RKO (cell line): ENCODE measurements around the gene LLPH.
A peak's percentile ranks its signal among the peaks of the same experiment; 100 is the strongest.
"Not testable (repeated sequence)": the region's sequence is repeated elsewhere in the genome, so short reads cannot be mapped to it uniquely, and the experiment has no call there.

ENCODE experiments used
- DNase-seq: peaks from one replicate; pipeline ENCODE4 v3.0.0-alpha.2; 2016; ENCODE audit warnings: low spot score

LLPH gene

DNA sequence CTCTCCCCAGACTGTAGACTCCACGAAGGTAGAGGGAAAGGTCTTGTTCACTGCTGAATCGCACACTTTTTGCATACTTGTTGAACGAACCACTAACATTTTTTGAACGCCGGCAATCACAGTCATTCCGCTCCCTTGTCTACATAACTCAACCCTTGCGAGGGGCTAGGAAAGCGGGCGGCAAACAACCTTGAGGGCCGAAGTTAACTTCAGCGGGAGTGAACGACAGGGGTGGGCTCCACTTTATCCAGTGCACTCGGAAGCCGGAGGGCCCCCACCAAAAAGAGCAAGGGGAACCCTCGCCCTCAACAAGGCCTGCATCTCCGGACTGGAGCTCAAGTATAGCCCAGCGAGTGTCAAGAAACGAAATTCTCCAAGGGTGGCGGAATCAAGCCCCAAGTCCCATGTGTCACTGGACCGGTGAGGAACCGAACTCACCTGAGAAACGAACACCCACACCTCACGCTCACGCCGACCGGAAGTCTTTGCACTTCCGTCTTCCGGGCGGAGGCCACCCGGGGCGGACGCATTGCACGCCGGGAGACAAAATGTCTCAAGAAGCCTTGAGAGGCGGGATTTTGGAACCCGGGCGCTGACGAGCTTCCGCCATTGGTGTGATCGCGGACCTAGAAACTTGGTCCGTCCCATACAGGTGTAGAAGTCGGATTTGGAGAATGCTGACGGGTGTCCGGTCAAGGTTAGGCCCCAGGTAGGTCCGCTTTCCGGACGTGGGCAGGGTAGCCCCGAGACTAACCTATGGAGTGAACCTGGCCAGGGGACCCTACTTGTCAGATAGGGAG is at the start of gene LLPH:
TSS of gene LLPH (minus strand) at position 484 of the 800 bp plus-strand sequence. CDS start 1,644 bp downstream, outside the sequence.
- DNase-seq: peak; percentile 93

GRCh38 chr12:66176105-66176900 is 45.8 kb upstream of the LLPH start:
- DNase-seq: no peak

DNA sequence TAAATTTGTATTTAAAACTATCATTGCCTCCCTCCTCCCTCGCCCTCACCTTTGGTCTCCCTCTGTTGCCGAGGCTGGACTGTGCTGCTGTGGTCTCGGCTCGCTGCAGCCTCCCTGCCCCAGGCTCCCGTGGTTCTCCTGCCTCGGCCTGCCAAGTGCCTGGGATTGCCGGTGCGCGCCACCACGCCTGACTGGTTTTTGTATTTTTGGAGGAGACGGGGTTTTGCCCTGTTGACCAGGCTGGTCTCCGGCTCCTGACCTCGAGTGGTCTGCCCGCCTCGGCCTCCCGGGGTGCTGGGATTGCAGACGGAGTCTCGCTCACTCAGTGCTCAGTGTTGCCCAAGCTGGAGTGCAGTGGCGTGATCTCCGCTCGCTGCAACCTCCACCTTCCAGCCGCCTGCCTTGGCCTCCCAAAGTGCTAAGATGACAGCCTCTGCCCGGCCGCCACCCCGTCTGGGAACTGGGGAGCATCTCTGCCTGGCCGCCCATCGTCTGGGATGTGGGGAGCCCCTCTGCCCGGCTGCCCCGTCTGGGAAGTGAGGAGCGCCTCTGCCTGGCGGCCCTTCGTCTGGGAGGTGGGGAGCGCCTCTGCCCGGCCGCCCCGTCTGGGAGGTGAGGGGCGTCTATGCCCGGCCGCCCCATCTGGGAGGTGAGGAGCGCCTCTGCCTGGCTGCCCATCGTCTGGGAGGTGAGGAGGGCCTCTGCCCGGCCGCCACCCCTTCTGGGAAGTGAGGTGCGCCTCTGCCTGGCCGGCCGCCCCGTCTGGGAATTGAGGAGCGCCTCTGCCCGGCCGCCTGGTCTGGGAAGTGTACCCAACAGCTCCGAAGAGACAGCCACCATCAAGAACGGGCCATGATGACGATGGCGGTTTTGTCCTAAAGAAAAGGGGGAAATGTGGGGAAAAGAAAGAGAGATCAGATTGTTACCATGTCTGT is 44.1 kb upstream of the LLPH start:
- not testable (repeated sequence) for DNase-seq

GRCh38 chr12:66170606-66171005 is 40.1 kb upstream of the LLPH start:
- DNase-seq: no peak

DNA sequence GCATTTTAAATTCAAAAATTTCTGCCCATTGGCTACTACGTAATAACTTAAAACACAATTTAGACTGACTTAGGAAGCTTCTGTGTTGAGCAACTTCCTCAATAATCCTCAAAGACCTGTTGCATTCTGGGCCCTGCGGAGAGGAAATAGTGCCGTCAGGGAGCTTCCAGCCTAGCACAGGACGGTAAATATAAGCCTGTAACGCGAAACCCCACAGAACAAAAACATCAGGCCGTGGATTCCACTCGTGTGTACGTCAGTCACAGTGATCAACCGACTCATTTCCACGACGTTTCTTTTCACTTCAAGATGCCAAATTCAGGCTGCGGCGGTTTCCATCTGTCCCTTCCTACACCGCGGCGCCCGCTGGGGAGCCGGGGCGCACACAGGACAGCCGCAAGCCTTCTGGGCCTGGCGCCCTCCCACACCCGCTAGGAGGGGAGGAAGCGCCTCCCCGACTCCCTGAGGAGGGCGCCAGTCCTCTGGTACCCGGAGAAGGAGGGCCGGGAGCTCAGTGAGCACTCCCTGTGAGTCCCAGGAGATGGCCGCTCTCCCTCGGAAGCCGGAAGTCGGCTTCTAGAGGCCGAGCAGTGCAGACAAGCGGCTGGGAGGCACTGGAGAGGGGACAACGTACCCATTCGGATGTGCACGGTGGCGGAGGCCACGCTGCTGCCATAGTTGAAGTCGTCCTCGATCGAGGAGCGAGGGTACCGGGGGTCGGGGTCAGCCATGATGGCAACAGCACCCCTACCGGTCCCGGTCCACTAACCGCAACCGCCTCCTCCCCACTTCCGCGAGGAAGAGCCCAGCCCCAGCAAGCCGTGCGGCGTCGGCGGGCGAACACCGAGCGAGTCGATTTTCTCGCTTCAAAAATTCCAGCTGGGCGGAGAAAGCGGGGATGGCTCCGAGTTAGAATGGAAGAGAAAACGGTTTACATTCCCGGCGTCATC is 38.9 kb upstream of the LLPH start, which contains the start of gene TMBIM4:
TSS of gene TMBIM4 (minus strand) at position 776 of the 950 bp plus-strand sequence. CDS start at position 731, 45 bp downstream.
- peak; percentile 95 for DNase-seq

DNA sequence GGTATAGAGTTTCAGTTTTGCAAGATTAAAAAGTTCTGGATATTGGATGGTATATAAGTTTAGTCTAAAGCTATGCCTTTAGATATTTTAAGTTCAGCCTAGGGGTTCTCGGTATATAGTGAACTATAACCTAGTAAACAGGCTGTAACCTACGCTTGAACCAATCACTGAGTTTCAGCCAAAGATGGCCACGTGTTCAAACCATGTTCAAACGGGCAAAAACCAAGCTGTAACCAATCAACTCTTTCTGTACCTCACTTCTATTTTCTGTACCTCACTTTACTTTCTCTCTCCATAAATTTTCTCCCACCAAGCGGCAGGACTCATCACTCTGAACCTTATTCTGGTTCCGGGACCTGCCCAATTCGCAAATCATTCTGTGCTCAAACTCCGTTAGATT is 37.9 kb upstream of the LLPH start:
- peak; percentile 83 for DNase-seq

DNA sequence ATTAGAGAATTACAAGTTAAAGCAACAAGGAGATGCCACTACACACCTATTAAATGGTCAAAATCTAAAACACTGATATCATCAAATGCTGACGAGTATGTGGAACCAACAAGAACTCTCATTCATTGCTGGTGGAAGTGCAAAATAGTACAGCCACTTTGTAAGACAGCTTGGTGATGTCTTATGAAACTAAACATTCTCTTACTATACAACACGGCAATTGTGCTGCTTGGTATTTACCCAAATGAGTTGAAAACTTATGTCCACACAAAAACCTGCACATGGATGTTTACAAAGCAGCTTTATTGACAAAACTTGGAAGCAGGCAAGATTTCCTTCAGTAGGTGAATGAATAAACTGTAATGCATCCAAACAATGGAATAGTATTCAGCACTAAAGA is 36.0 kb upstream of the LLPH start:
- no peak for DNase-seq

- no peak for DNase-seq
Observed at GRCh38 chr12:66165141-66165540, 34.6 kb upstream of the LLPH start.

- DNase-seq: no peak
Observed at GRCh38 chr12:66164349-66164821, 33.8 kb upstream of the LLPH start.

DNA sequence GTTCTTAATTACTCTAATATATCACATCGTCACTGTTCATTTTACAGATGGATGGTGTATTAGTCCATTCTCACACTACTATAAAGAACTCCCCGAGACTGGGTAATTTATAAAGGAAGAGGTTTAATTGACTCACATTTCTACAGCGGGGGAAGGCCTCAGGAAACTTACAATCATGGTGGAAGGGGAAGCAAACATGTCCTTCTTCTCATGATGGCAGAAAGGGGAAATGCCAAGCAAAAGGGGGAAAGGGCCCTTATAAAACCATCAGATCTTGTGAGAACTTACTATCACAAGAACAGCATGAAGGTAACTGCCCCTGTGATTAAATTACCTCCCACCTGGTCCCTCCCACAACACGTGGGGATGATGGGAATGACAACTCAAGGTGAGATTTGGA is 32.7 kb upstream of the LLPH start:
- DNase-seq: no peak

DNA sequence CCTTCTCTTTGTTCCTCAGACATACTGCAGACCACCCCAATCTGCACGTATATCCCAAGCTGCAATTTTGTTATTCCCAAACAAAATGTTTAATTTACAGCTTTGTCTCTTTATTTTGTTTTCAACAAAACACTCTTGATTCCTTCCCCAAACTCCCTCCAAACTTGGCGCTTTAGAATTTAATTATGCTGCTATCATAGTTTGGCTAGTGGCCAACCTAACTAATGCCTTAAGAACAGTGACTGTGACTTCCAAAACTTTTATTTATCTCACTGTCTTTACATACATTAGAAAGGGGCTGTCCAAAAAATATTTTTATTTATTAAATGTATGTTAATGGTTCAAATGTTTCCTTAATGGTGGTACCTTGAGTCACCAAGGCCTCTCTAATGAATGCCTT is 32.2 kb upstream of the LLPH start:
- no peak for DNase-seq

- no peak for DNase-seq
Observed at GRCh38 chr12:66160704-66161103, 30.2 kb upstream of the LLPH start.

GRCh38 chr12:66159123-66159522 is 28.6 kb upstream of the LLPH start:
- DNase-seq: no peak

DNA sequence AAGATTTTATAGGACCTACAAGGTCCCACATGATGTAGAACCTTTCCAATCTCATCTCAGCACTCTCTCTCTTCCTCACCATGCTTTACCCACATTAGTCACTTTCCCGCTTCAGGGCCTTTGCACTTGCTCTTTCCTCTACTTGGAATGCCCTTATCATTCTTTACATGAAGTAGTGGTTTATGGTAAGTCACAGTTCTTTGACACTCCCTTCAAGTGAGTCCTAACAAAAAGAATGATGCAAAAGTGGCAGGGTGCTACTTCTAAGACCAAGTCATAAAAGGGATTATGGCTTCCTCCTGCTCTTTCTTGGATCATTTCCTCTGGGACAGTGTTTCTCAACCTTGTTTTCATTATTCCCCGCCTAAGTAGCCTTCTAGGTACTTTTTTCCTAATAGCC is 26.1 kb upstream of the LLPH start:
- DNase-seq: no peak

DNA sequence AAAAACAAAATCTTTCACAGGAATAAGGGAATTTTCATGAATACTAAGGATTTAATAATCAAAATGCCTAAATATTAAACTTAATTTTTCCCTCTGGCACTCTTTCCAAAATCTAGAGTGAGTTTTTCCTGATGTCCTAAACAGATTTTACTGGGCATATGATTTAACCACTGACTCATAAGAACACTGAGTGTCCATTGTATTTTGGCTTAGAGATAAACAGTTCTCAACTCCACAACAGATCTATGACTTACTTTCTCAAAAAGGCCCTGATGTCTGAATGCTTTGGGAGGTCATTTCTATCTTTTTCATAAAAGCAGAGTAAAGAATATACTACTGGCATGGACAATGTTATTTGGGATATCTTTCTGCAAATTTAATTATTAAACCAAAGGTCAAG is 24.2 kb upstream of the LLPH start:
- no peak for DNase-seq

DNA sequence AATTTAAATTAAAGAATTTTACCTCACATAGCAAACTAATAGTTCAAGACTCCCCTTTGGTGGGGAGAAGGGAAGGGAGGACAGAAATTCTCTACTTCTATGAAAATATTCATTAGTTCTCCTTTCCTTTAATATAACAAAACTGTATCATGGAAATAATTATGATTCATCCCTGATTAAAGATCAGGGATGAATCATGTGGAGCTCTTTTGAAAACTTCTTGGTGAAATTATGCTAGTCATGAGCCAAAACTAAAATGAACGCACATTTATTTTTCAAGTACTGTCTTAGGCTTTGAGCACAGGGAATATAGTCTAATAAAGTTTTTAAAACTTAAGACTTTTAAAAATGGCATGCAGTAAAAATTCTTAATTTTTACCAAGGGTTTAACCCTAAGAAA is 22.2 kb upstream of the LLPH start:
- no peak for DNase-seq

DNA sequence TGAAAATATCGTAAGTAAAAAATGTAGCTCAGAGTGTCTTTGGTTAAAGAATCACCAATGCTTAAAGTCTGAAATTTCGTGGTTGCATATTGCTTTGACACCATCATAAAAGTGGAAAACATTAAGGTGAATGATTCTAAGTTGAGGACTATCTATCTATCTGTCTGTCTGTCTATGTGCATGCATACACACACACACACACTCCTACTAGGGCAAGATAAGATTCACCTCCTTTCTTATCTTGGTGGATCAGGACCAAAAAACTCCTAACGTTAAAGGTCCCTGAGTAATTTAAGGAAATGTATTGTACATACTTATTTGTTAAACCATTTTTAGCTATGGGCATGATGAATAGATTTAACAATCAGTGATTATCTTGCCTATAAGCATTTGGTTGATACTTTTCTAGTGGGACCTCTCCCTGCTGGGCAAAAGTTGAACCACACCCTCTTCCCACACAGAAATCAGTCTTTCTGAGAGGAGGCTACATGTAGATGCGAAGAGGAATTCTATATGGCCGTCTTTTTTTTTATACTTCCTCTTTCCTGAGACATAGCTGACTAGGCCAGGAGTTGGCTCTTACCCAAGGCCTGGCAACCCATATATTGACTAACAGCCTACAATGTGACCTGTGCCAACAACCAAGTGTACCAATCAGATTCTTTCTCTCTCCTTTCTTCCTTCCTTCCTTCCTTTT is 19.3 kb upstream of the LLPH start:
- peak; percentile 57 for DNase-seq

- DNase-seq: peak; percentile 86
Observed at GRCh38 chr12:66144791-66145754, 14.5 kb upstream of the LLPH start.

GRCh38 chr12:66143868-66144267 is 13.3 kb upstream of the LLPH start:
- no peak for DNase-seq
